SK-N-MC (cell line): ENCODE measurements around the gene S100A4.

ENCODE experiments used
- EZH2 ChIP-seq: fragments of 200-600 bp; sonication (generic); IDR thresholded peaks from one replicate; pipeline ENCODE4 v1.6.1; 2017; ENCODE audit warnings: antibody characterized with exemption
- FOXP2 ChIP-seq: optimal IDR thresholded peaks from 2 replicates; pipeline ENCODE3; 2011; ENCODE audit warnings: mild to moderate bottlenecking, moderate library complexity; ENCODE audit not compliant: insufficient read depth; ENCODE audit errors: extremely low read length, control extremely low read depth
- POLR2AphosphoS5 ChIP-seq: IDR thresholded peaks from 2 replicates; pipeline ENCODE4 v1.6.1; 2012; ENCODE audit warnings: mild to moderate bottlenecking, low read depth, low read length, borderline replicate concordance

DNA sequence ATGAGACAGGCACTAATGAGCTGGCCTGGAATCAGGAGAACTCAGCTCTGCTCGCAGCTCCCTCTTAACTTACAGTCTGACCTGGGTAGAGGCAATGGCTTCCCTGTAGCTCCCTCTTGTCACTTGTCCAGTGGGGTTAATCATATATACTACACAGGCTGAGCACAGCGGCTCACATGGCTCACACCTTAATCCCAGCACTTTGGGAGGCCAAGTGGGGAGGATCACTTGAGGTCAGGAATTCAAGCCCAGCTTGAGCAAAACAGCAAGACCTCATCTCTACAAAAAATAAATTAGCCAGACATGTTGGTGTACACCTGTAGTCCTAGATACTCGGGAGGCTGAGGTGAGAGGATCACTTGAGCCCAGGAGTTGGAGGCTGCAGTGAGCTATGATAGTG lies 14.0 kb downstream of the S100A4 start:
- TF ChIP-seq POLR2AphosphoS5 (no peak), FOXP2 (no peak), EZH2 (no peak)
